Adipose tissue (tissue), 3 donors: ENCODE measurements around the gene CXCL5. TPM values are rescaled to one million over a fixed set of nuclear protein-coding genes. Genes with fewer than 3 reads are reported as not detected.

Source experiments
- H3K27ac ChIP-seq: one replicate; pipeline ENCODE4 v1.5.1; 2013; ENCODE audit warnings: low read depth, low read length
- WGBS, 3 donors: extraction: QIAGEN DNeasy Blood & Tissue Kit; methylation state at CpG; one replicate each; pipeline ENCODE4 v1.1.7; 2013; 5-methylcytosine and 5-hydroxymethylcytosine counted together
- polyA plus RNA-seq, 3 donors: library from polyadenylated mRNA; stranded (reverse); fragments of 200-250 nt; gene quantifications; one replicate each; pipeline ENCODE4 v1.2.3, GENCODE V29; 2013
- donor health status: healthy with polysubstance abuse.
- donor health status: Bipolar disorder and iron deficiency.
- donor health status: healthy.

CXCL5 gene
- polyA plus RNA-seq, 3 donors = 0.06 to 5.4 (median 0.34) TPM

DNA sequence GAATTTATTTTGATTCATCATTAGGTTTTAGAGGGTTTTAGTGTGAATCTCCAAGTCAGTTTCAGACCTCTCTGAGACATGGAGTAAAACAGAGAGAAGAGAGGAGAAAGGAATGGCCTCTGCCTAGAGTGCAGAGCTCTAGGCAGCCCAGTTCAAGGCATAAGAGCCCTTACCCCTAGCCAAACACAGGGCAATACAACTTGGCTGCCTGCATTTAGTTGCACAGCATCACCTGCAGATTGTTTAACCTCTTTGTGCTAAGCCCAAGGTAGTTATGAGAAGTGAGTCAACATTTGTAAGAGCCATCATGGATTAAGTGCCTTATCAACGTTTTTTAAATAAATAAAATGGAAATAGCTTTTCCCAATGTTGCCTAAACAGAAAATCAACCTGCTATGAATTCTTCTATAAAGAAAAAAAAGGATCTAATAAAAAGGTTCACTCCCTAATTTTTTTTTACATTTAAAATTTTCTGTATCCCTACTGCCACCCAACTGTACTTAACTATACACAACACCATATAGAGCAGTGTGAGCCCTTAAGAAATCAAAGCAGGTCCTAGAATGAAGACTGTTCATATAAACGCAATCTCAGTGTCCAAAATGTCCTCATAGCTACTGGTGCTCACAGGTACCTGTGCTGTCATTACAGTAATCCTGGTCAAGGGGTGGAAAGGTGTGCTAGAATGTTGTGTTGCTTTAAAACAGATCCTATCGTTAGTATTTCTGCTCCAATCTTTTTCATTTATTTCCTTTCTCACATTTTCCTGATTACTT is 52.6 kb downstream of the CXCL5 start:
- 66 to 82% (median 82%) methylated on average over 3 of the region's 3 CpGs for WGBS, 3 donors
- no peak overlapping the region for H3K27ac ChIP-seq

Other genes starting within 250 kb of the CXCL5 start
- 10 to 100 TPM in 1 of 3 donors, 1 to 10 TPM in 1, under 1 TPM in 1; 0.79 to 13.9 (median 1.1) TPM for gene CXCL6, start 162.0 kb downstream of the CXCL5 start, polyA plus RNA-seq
- not detected for gene PF4V1, start 145.4 kb downstream of the CXCL5 start, polyA plus RNA-seq
- 100 to 1,000 TPM in 1 of 3 donors, 1 to 10 TPM in 2; 4.4 to 277 (median 6.7) TPM for gene CXCL1, start 129.3 kb downstream of the CXCL5 start, polyA plus RNA-seq
- 1 to 10 TPM in 1 of 3 donors, under 1 TPM in 2; 0.31 to 1.1 (median 0.67) TPM for gene PF4, start 16.6 kb downstream of the CXCL5 start, polyA plus RNA-seq
- 1 to 10 TPM in 1 of 3 donors, under 1 TPM in 1, not detected in 1; 0.62 to 4.4 TPM for gene PPBP, start 10.5 kb downstream of the CXCL5 start, polyA plus RNA-seq
- 10 to 100 TPM in 1 of 3 donors, 1 to 10 TPM in 1, under 1 TPM in 1; 0.86 to 63.6 (median 4.4) TPM for gene CXCL3, start 40.0 kb upstream of the CXCL5 start, polyA plus RNA-seq
- gene CXCL2, start 100.5 kb upstream of the CXCL5 start, polyA plus RNA-seq = 100 to 1,000 TPM in 1 of 3 donors, 10 to 100 TPM in 2; 32.6 to 314 (median 78.2) TPM
- gene MTHFD2L, start 159.4 kb upstream of the CXCL5 start, polyA plus RNA-seq = 1 to 10 TPM; 4.5 to 7.8 (median 5.1) TPM